K562 (cell line): Measurements from ENCODE around the gene CAMK1D. TPM values are rescaled to one million over a fixed set of nuclear protein-coding genes. Genes with fewer than 3 reads are reported as not detected.

Experiments used
- ATF1 ChIP-seq, 2 experiments: fragments of 450-650 bp in 1 of 2; IDR thresholded peaks; 2 replicates each; pipeline ENCODE4 v1.6.1; 2016; ENCODE audit warnings: missing compliant biosample characterization in 1 of 2, missing genetic modification characterization in 1 of 2
- BRF1 ChIP-seq: IDR thresholded peaks from 3 replicates; pipeline ENCODE4 v1.6.1; 2011; ENCODE audit warnings: borderline replicate concordance, mild to moderate bottlenecking; ENCODE audit not compliant: insufficient read length; ENCODE audit errors: extremely low read depth
- KLF13 ChIP-seq: fragments of 450-650 bp; IDR thresholded peaks from 2 replicates; pipeline ENCODE4 v1.6.1; 2016; ENCODE audit warnings: missing genetic modification characterization, low read depth, mild to moderate bottlenecking, missing compliant biosample characterization, moderate library complexity, borderline replicate concordance
- LCOR ChIP-seq: sonication (generic); formaldehyde crosslinking; IDR thresholded peaks from 2 replicates; pipeline ENCODE4 v1.8.0; 2022; ENCODE audit warnings: mild to moderate bottlenecking, missing genetic modification reagents
- MAZ ChIP-seq, 2 experiments: fragments of 450-650 bp in 1 of 2; sonication (generic) in 1 of 2; formaldehyde crosslinking; IDR thresholded peaks in 1 of 2; conservative IDR thresholded peaks in 1 of 2; 2 replicates each; pipeline versions ENCODE4 v1.4.0 to v1.5.0; 2020; ENCODE audit warnings: mild to moderate bottlenecking in 1 of 2, missing genetic modification reagents in 1 of 2
- NR0B1 ChIP-seq: fragments of 450-650 bp; IDR thresholded peaks from one replicate; pipeline ENCODE4 v1.6.1; 2018; ENCODE audit warnings: mild to moderate bottlenecking, moderate library complexity; ENCODE audit not compliant: partially characterized antibody
- PHF20 ChIP-seq: fragments of 450-650 bp; IDR thresholded peaks from 2 replicates; pipeline ENCODE4 v1.6.1; 2018; ENCODE audit not compliant: partially characterized antibody
- PRMT5 ChIP-seq: sonication (generic); formaldehyde crosslinking; IDR thresholded peaks from 2 replicates; pipeline ENCODE4 v1.5.0; 2020; ENCODE audit warnings: missing genetic modification reagents
- SMARCA5 ChIP-seq: fragments of 450-650 bp; IDR thresholded peaks from 2 replicates; pipeline ENCODE4 v1.6.1; 2016
- TAL1 ChIP-seq: fragments of 450-650 bp; IDR thresholded peaks from 2 replicates; pipeline ENCODE4 v1.6.1; 2016; ENCODE audit warnings: mild to moderate bottlenecking
- ZNF436 ChIP-seq: fragments of 250-450, 450-650 bp; sonication (Bioruptor Pico); formaldehyde crosslinking; IDR thresholded peaks from 2 replicates; pipeline ENCODE4 v1.7.0; 2020; ENCODE audit warnings: mild to moderate bottlenecking
- ZNF76 ChIP-seq: fragments of 250-450 bp; sonication (Bioruptor Pico); IDR thresholded peaks from 2 replicates; pipeline ENCODE4 v1.4.0; 2020; ENCODE audit warnings: mild to moderate bottlenecking, moderate library complexity, borderline replicate concordance
- polyA plus RNA-seq, 8 experiments: library from polyadenylated mRNA; depleted of rRNA in 4 of 8; stranded (reverse) in 5 of 8; unstranded in 3 of 8; fragments of >200 nt; fragmentation: Nextera tagmentation in 2 of 8; fragmentation: Illumina TruSeq in 1 of 8; extraction: Ambion mirVana in 2 of 8; extraction: Trizol in 1 of 8; gene quantifications; 2 replicates each; pipeline versions ENCODE4 v1.2.1 to v1.2.3, GENCODE V29; 2011 to 2014; ENCODE audit warnings: inconsistent platforms in 1 of 8, missing spikeins in 1 of 8
- total RNA-seq, 7 experiments: library from RNA; depleted of rRNA in 6 of 7; stranded (reverse); fragments of >200 nt in 6 of 7; fragmentation: Illumina TruSeq in 2 of 7; extraction: Trizol in 2 of 7; gene quantifications; 2 replicates each; pipeline versions ENCODE4 v1.2.1 to v1.2.3, GENCODE V29; 2011 to 2021; ENCODE audit warnings: low replicate concordance in 1 of 7

CAMK1D gene
- total and polyA plus RNA-seq, 9 of the 15 experiments (the other 6 are each of a cell fraction or from before 2014, with no cell fraction given), result 0.12 to 0.24 (median 0.20) TPM; not detected in 5

GRCh38 chr10:12822126-12822892 is 473.0 kb downstream of the CAMK1D start (continued):
- TF ChIP-seq BRF1 (no peak), PRMT5 (CRISPR knock-in tag) (no peak), PHF20 (no peak), LCOR (CRISPR knock-in tag) (no peak), NR0B1 (no peak), MAZ (CRISPR knock-in tag; conservative IDR thresholded peaks at IDR 0.05 in 1 of 2, IDR thresholded peaks at IDR 0.05 in 1 of 2) (no peak), KLF13 (tag) (no peak), SMARCA5 (no peak), ATF1 (CRISPR knock-in tag; IDR thresholded peaks at IDR 0.05) (no peak), ATF1 (tag; IDR thresholded peaks at IDR 0.05) (no peak), ZNF76 (CRISPR knock-in tag) (no peak), ZNF436 (CRISPR knock-in tag) (no peak), TAL1 (no peak)
